H1 (cell line): ENCODE results near the gene PIGV.

ENCODE experiments used
- CBX5 ChIP-seq: fragments of 300-800, 300-1000 bp; sonication (generic); IDR thresholded peaks from 2 replicates; pipeline ENCODE4 v1.7.1; 2016; ENCODE audit warnings: antibody characterized with exemption, low read length, low read depth
- CBX8 ChIP-seq: fragments of 300-800, 300-1000 bp; sonication (generic); IDR thresholded peaks from 2 replicates; pipeline ENCODE4 v1.7.1; 2016; ENCODE audit warnings: low read depth, low read length, borderline replicate concordance
- CTCF ChIP-seq, 3 experiments: IDR thresholded peaks; 1 replicate in 2 of 3; 2 replicates in 1 of 3; pipeline versions ENCODE4 v1.5.1 to v1.6.1; 2011; ENCODE audit warnings: low read length in 3 of 3, mild to moderate bottlenecking in 3 of 3, inconsistent platforms in 2 of 3, low read depth in 1 of 3, moderate library complexity in 1 of 3; ENCODE audit not compliant: insufficient read depth in 1 of 3; ENCODE audit errors: control extremely low read depth in 1 of 3
- HDAC6 ChIP-seq: IDR thresholded peaks from one replicate; pipeline ENCODE4 v1.7.1; 2012; ENCODE audit warnings: low read depth, mild to moderate bottlenecking, inconsistent platforms, low read length, moderate library complexity
- POLR2A ChIP-seq, 2 experiments: IDR thresholded peaks; 1 replicate in 1 of 2; 2 replicates in 1 of 2; pipeline ENCODE4 v1.6.1; 2011; ENCODE audit warnings: low read depth in 2 of 2, low read length in 2 of 2, mild to moderate bottlenecking in 2 of 2; ENCODE audit errors: control extremely low read depth in 1 of 2
- YY1 ChIP-seq: IDR thresholded peaks from 2 replicates; pipeline ENCODE4 v1.6.1; 2011; ENCODE audit warnings: low read depth, mild to moderate bottlenecking, low read length

GRCh38 chr1:26833432-26834405, 46.0 kb downstream of the PIGV start:
- TF ChIP-seq CBX8 (no peak), HDAC6 (no peak), CTCF (IDR thresholded peaks at IDR 0.05; ENCODE audit: control extremely low read depth in 1 of 3, insufficient read depth in 1 of 3, low read depth in 1 of 3, low read length in 3 of 3) (no peak), CBX5 (no peak), POLR2A (IDR thresholded peaks at IDR 0.05; ENCODE audit: control extremely low read depth in 1 of 2, low read depth in 2 of 2, low read length in 2 of 2) (no peak), YY1 (no peak)
